ENCODE data around the gene RNF150. TPM values are rescaled to one million over a fixed set of nuclear protein-coding genes. Genes with fewer than 3 reads are reported as not detected.

Gene RNF150
- polyA plus RNA-seq, 2 of the 4 experiments (the other 2 are of a cell fraction): 0.21 to 0.34 TPM

DNA sequence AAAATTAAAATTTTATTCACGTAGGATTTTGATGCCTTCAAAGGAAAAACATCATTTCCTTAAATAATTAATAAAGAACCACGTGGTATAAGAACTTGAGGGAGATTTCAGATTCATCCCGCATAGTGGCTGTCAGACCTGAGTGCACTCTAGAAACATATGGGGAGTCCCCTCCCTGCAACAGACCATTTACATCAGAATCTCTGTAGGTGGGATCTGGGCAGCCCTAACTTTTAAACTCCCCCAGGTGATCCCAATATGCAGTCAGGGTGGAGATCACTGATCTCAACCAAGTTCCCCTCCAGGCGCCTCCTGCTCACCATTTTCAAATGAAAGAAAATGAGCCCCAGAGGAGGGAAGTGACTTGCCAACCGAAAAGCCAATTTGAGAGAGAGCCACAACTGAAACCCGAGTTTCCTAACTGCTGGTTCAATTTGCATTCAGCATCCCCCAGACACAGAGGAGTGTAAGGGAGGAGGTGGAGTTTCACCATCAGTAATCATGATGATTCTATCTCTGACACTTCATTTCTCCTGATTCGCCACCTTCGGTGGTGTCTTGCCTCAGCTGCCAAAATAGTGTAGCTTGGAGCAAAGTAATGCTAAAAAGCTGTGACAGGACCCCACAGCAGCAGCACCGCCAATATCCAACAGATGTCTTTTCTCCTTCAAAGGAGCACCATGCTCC is 11.4 kb downstream of the RNF150 start:
- no peak for FAIRE-seq
- no peaks in the 10 kb centered on the region for H3K4me1 ChIP-seq
- no peak for DNase-seq (ENCODE audit: low read depth in 1 of 2, low spot score in 1 of 2)
- no peak for TF ChIP-seq NPAS2 (CRISPR knock-in tag; IDR thresholded peaks at IDR 0.05; ENCODE audit: borderline replicate concordance)
- TF ChIP-seq CBX8 (IDR thresholded peaks at IDR 0.05): no peak
- TF ChIP-seq EHMT2 (IDR thresholded peaks at IDR 0.05; ENCODE audit: low read depth): no peak
- no peak for TF ChIP-seq FOXS1 (CRISPR knock-in tag; IDR thresholded peaks at IDR 0.05)
- no peak for TF ChIP-seq KDM1A (IDR thresholded peaks at IDR 0.05; ENCODE audit: low read depth)
- TF ChIP-seq, protein P1, sequence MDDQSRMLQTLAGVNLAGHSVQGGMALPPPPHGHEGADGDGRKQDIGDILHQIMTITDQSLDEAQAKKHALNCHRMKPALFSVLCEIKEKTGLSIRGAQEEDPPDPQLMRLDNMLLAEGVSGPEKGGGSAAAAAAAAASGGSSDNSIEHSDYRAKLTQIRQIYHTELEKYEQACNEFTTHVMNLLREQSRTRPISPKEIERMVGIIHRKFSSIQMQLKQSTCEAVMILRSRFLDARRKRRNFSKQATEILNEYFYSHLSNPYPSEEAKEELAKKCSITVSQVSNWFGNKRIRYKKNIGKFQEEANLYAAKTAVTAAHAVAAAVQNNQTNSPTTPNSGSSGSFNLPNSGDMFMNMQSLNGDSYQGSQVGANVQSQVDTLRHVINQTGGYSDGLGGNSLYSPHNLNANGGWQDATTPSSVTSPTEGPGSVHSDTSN (IDR thresholded peaks at IDR 0.05): no peak
- TF ChIP-seq, protein P2, sequence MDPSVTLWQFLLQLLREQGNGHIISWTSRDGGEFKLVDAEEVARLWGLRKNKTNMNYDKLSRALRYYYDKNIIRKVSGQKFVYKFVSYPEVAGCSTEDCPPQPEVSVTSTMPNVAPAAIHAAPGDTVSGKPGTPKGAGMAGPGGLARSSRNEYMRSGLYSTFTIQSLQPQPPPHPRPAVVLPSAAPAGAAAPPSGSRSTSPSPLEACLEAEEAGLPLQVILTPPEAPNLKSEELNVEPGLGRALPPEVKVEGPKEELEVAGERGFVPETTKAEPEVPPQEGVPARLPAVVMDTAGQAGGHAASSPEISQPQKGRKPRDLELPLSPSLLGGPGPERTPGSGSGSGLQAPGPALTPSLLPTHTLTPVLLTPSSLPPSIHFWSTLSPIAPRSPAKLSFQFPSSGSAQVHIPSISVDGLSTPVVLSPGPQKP (IDR thresholded peaks at IDR 0.05; ENCODE audit: low read depth, low read length): no peak
- TF ChIP-seq HDAC2 (IDR thresholded peaks at IDR 0.05): no peak
- TF ChIP-seq, protein P3, sequence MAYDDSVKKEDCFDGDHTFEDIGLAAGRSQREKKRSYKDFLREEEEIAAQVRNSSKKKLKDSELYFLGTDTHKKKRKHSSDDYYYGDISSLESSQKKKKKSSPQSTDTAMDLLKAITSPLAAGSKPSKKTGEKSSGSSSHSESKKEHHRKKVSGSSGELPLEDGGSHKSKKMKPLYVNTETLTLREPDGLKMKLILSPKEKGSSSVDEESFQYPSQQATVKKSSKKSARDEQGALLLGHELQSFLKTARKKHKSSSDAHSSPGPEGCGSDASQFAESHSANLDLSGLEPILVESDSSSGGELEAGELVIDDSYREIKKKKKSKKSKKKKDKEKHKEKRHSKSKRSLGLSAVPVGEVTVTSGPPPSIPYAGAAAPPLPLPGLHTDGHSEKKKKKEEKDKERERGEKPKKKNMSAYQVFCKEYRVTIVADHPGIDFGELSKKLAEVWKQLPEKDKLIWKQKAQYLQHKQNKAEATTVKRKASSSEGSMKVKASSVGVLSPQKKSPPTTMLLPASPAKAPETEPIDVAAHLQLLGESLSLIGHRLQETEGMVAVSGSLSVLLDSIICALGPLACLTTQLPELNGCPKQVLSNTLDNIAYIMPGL (CRISPR knock-in tag; IDR thresholded peaks at IDR 0.05; ENCODE audit: borderline replicate concordance): no peak
- TF ChIP-seq, protein P4, sequence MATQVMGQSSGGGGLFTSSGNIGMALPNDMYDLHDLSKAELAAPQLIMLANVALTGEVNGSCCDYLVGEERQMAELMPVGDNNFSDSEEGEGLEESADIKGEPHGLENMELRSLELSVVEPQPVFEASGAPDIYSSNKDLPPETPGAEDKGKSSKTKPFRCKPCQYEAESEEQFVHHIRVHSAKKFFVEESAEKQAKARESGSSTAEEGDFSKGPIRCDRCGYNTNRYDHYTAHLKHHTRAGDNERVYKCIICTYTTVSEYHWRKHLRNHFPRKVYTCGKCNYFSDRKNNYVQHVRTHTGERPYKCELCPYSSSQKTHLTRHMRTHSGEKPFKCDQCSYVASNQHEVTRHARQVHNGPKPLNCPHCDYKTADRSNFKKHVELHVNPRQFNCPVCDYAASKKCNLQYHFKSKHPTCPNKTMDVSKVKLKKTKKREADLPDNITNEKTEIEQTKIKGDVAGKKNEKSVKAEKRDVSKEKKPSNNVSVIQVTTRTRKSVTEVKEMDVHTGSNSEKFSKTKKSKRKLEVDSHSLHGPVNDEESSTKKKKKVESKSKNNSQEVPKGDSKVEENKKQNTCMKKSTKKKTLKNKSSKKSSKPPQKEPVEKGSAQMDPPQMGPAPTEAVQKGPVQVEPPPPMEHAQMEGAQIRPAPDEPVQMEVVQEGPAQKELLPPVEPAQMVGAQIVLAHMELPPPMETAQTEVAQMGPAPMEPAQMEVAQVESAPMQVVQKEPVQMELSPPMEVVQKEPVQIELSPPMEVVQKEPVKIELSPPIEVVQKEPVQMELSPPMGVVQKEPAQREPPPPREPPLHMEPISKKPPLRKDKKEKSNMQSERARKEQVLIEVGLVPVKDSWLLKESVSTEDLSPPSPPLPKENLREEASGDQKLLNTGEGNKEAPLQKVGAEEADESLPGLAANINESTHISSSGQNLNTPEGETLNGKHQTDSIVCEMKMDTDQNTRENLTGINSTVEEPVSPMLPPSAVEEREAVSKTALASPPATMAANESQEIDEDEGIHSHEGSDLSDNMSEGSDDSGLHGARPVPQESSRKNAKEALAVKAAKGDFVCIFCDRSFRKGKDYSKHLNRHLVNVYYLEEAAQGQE (IDR thresholded peaks at IDR 0.05): no peak
- TF ChIP-seq SMC3 (IDR thresholded peaks at IDR 0.05): no peak
- TF ChIP-seq, protein P5, sequence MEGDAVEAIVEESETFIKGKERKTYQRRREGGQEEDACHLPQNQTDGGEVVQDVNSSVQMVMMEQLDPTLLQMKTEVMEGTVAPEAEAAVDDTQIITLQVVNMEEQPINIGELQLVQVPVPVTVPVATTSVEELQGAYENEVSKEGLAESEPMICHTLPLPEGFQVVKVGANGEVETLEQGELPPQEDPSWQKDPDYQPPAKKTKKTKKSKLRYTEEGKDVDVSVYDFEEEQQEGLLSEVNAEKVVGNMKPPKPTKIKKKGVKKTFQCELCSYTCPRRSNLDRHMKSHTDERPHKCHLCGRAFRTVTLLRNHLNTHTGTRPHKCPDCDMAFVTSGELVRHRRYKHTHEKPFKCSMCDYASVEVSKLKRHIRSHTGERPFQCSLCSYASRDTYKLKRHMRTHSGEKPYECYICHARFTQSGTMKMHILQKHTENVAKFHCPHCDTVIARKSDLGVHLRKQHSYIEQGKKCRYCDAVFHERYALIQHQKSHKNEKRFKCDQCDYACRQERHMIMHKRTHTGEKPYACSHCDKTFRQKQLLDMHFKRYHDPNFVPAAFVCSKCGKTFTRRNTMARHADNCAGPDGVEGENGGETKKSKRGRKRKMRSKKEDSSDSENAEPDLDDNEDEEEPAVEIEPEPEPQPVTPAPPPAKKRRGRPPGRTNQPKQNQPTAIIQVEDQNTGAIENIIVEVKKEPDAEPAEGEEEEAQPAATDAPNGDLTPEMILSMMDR (IDR thresholded peaks at IDR 0.05): no peak
- no peak for TF ChIP-seq ZFP36 (IDR thresholded peaks at IDR 0.05; ENCODE audit: borderline replicate concordance, partially characterized antibody)
- TF ChIP-seq, protein P6, sequence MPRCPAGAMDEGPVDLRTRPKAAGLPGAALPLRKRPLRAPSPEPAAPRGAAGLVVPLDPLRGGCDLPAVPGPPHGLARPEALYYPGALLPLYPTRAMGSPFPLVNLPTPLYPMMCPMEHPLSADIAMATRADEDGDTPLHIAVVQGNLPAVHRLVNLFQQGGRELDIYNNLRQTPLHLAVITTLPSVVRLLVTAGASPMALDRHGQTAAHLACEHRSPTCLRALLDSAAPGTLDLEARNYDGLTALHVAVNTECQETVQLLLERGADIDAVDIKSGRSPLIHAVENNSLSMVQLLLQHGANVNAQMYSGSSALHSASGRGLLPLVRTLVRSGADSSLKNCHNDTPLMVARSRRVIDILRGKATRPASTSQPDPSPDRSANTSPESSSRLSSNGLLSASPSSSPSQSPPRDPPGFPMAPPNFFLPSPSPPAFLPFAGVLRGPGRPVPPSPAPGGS (IDR thresholded peaks at IDR 0.05): no peak
- no peak for TF ChIP-seq BHLHE40 (IDR thresholded peaks at IDR 0.05; ENCODE audit: low read depth, low read length)
- TF ChIP-seq NFE2L2 (conservative IDR thresholded peaks at IDR 0.05; ENCODE audit: low read length): no peak
- no peak for TF ChIP-seq RCOR1 (IDR thresholded peaks at IDR 0.05; ENCODE audit: low read depth, low read length)
- no peak for TF ChIP-seq EP300 (IDR thresholded peaks at IDR 0.05)
- TF ChIP-seq FOSL2 (IDR thresholded peaks at IDR 0.05): no peak
- no peak for TF ChIP-seq FOSL2 (CRISPR knock-in tag; IDR thresholded peaks at IDR 0.05)
- TF ChIP-seq RNF2 (IDR thresholded peaks at IDR 0.05; ENCODE audit: borderline replicate concordance, low read depth): no peak
- no peaks in the 10 kb centered on the region for H3K9me3 ChIP-seq
- 38% methylated on average over 9 of the region's 9 CpGs for WGBS (ENCODE audit: missing lambda C conversion rate)
- H3K4me3 ChIP-seq: no peak overlapping the region
- no peak for ATAC-seq
- ChIA-PET POLR2A (no interaction called here), CTCF (interaction anchor here (1.1 kb wide), 1 partner anchor 11 kb away, joined by 3 read pairs; the partner anchor contains the start of gene RNF150)
- H3K27ac ChIP-seq: no peak overlapping the region
- no peak overlapping the region for H3K4me2 ChIP-seq

Data from A549 (cell line).